NCI-H524 treated with DMSO at 0.1 percent for 48 hours (cell line): ENCODE measurements around the gene C1GALT1C1.
"Not testable (repeated sequence)": the region's sequence is repeated elsewhere in the genome, so short reads cannot be mapped to it uniquely, and the experiment has no call there.

Source experiments
- DNase-seq: peaks from one replicate; lab custom pipeline; 2025; lab: John Stamatoyannopoulos, UW

Gene C1GALT1C1

GRCh38 chrX:120629667-120630537, at the start of gene C1GALT1C1:
Gene C1GALT1C1, minus strand, starts transcription at chrX:120630054. Its CDS starts 2,888 bp downstream, at chrX:120627166.
- peak; percentile 99 for DNase-seq

DNA sequence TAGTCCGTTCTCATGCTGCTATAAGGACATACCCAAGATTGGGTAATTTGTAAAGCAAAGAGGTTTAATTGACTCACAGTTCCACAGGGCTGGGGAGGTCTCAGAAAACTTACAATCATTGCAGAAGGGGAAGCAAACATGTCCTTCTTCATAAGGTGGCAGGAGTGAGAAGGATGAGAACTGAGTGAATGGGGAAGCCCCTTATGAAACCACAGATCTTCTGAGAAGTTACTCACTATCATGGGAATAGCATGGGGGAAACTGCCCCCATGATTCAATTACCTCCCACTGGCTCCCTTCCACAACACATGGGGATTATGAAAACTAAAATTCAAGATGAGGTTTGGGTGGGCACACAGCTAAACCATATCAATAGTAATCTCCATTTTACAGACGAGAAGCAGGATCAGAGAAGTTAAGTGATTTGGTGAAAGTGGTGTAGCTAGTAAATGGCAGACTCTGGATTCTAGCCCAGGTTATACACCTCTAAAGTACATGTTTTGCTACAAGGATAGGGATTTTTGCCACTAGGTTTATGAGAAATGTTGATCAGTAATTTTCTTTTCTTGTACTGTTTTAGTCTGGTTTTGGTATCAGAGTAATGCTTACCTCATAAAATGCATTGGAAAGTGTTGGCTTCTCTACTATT, 47.3 kb upstream of the C1GALT1C1 start:
- DNase-seq, result no peak

DNA sequence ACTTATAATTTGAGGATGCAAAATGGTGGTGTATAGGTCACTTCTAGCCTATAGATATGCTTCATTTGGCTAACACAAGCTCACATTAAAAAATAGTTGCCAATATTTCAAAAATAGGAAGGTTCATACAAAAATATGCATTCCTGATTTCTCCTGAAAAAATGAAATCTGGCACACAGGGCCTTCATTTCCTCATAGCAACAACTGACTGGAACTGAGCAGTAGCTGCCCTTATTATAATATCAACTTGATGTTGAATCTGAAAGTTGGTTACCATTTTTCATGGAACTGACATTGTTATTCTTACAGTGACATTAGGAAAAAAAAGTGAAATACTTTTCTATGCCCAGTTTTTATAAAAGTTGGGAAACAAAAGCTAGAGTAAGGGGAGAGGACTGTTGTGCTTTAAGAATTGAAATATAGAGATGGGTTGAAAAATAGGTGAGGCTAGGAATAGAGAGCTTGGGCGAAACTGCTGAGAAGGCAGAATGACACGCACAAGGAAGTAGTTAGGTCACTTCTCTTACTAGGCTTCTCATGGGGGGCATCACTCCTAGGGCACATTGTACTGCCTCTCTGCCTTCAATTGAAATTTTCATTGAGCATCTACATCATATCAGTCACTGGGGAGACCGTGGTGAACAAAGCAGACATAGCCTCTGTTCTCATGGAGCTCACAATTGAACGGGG, 43.1 kb upstream of the C1GALT1C1 start:
- no peak for DNase-seq

DNA sequence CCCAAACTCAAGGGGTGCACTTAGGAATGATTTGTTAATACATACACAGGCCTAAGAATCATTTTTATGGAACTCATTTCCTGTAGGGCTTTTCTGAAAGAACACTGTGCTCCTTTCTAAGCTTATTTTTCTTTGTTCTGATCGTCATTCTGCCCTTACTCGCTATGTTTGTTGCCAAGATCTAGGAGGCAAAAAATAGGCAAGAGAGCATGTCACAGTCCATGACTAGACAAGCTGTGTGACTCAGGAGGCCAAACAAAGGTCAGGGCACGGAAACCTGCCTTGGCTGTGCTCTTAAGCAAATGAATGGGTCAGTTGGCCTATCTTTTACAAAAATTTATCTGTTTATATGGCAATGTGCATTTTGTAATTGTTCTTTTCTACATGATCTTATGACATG, 42.5 kb upstream of the C1GALT1C1 start:
- no peak for DNase-seq

GRCh38 chrX:120671963-120672362, 42.1 kb upstream of the C1GALT1C1 start:
- DNase-seq, result no peak

GRCh38 chrX:120668357-120668756, 38.5 kb upstream of the C1GALT1C1 start:
- DNase-seq, result no peak

- DNase-seq, result not testable (repeated sequence)
Measured at GRCh38 chrX:120664535-120664934, 34.7 kb upstream of the C1GALT1C1 start.

DNA sequence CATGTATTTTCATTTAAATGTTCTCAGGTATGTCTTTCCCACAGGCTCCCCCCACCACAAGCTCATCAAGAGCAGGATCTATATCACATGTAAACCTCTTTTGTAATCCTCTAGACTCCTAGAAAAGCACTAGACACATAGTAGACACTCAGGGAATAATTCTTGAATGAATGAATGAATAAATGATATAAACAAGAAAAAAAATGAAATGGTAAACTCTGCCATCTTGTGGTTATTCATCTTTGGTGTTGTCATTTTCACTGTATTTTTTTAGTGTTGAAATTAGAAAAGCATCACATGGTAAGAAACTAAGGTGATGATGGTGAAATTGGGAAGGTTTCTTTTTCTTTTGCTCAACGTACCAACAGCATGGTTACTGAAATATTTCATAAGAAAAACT, 34.2 kb upstream of the C1GALT1C1 start:
- DNase-seq, result no peak

DNA sequence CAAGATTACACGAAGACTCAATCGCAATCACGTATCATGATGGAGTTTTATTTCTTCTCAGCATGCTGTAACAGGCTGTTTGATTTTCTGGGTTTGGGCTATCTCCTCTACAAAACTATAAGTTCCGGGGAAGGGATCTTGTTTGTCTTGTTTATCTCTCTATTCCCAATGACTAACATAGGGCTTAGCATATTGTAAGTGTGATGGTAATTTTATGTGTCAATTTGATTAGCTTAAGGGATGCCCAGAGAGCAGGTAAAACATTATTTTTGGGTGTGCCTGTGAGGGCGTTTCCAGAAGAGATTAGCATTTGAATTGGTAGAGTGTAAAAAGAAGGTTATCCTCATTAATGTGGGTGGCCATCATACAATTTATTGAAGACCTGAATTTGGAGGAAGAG, 32.8 kb upstream of the C1GALT1C1 start:
- DNase-seq, result no peak

DNA sequence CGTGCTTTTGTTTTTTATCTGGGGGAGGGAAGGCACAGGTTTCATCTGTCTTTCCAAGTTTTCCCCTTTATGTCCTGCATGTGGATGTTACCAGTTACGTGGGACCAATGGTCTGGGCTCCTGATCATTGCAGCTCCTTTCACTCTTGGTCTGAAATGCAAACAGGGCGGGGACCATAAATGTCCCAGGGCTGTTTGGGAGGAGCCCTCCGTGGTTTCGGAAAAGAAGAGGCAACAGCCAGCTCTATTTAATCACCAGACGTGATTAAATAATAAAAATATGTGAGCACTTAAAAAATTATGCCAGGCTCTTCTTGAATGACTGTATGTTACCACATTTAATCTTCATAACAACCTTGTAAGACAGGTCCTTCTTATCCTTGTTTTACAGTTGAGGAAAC, 30.8 kb upstream of the C1GALT1C1 start:
- DNase-seq, result peak; percentile 72

- DNase-seq, result peak; percentile 78
Measured at GRCh38 chrX:120653000-120653399, 23.1 kb upstream of the C1GALT1C1 start.

DNA sequence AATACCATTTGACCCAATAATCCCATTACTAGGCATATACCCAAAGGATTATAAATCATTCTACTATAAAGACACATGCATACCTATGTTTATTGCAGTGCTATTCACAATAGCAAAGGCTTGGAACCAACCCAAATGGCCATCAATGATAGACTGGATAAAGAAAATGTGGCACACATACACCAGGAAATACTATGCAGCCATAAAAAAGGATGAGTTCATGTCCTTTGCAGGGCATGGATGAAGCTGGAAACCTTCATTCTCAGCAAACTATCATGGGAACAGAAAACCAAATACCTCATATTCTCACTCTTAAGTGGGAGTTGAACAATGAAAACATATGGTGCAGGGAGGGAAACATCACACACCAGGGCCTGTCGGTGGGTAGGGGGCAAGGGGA, 22.4 kb upstream of the C1GALT1C1 start:
- not testable (repeated sequence) for DNase-seq

DNA sequence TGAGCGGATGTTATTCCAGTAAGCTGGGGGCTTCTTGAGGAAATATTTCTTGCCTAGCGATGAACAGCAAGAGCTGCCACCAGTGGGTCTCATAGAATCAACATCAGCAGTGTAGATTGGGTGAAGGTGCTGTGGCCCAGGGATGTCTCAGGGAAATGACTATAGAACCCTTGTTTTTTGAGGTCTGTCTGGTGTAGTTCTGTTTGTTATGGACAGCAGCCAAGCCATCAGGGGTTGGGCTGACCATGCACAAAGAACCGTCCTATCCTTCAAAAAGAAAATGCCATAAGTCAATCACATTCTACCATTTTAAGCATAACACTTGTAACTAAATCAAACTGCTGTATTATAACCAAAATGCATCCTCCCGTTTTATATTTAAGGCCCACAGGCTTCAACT, 17.3 kb upstream of the C1GALT1C1 start:
- DNase-seq, result no peak

DNA sequence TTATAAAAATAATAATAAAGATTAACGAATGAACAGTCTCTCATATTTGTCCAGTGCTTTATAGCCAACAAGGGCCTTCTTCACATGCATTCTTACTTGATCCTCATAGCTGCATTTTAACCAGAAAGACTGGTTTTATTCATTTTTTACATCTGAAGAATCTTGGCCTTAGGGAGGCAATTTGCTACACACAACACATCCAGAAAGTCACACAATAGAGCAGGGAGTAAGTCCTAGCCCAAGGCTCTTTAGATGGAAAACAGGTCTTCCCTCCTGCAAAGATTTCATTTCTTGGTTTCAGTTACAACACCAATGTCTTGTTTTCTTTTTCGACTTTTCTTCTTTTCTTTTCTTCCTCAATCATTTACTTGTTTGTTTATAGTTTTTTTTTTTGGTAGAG, 13.0 kb upstream of the C1GALT1C1 start:
- DNase-seq, result no peak

DNA sequence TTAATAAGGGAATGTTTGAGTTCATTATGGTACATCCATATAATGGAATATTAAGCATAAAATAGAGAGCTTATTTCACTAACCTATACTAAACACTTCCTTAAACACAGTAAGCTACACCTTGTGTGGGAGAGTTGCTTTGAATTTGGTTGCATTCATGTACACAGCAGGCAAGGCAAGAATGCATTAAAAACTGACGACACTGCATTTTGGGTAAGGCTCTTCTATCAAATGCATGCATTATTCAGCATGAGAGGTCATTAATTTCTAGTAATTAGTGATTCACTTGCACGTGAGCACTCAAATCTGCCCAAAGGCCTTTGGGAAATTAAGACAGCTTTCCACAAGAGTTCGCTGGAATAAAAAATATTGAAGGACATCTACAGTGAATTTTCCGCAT, 8.8 kb upstream of the C1GALT1C1 start:
- DNase-seq, result no peak

- no peak for DNase-seq
Measured at GRCh38 chrX:120625371-120625770, 4.5 kb downstream of the C1GALT1C1 start.

GRCh38 chrX:120617996-120618630, 11.7 kb downstream of the C1GALT1C1 start:
- no peak for DNase-seq

GRCh38 chrX:120614816-120615215, 15.0 kb downstream of the C1GALT1C1 start:
- DNase-seq, result no peak

GRCh38 chrX:120612086-120612485, 17.8 kb downstream of the C1GALT1C1 start:
- DNase-seq, result no peak

DNA sequence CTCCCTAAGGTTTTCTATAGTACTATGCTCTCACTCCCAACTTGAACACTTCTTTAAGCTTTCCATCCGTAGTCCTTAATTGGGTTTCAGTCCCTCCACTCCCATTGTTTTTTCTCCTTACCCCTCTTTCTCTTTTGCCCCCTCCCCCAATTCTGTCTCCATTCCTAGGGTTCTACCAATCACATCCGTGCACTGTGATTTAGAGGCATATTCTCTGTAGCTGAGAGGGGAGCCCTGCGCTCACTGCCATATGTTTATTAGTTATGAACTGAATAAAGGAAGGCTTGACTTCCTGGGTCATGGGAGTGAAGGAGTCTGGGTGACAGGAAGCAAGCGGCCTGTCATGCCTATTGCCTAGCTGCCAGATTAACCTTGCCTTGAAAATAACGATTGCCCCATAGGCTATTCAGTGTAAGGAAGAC, 25.5 kb downstream of the C1GALT1C1 start:
- DNase-seq, result peak; percentile 38

DNA sequence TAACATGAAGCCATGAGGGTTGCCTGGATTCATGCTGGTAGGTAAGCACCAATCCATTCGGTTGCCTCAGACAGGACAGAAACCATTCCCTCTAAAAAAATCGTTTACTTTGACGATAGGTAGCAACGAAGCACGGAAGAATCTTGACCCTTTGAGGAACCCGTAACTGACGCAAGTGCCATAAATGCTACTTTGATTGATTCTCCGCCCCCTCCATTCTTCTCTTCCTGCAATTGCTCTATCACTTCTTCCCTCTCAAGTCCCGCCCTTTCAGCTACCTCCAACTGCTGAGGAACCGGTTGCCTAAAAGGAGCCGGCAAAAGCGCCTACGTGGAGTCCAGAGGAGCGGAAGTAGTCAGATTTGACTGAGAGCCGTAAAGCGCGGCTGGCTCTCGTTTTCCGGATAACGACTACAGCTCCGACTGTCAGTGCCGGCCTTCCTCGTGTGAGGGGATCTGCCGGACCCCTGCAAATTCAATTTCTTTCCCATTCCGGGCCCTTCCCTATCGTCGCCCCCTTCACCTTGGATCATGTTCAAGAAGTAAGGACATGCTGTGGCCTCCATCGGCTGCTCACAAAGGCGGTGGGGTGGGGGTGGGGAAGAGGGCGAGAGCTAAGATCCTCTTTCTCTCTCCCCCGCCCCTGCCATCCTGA, 26.0 kb downstream of the C1GALT1C1 start, which contains the start of gene MCTS1:
Gene MCTS1 (plus strand): TSS at position 395 of the 654 bp plus-strand sequence. CDS start 136 bp downstream, at position 531.
- peak; percentile 97 for DNase-seq

- no peak for DNase-seq
Measured at GRCh38 chrX:120585702-120586101, 44.2 kb downstream of the C1GALT1C1 start.
